ENCODE measurements around the gene GPR27. TPM values are rescaled to one million over a fixed set of nuclear protein-coding genes. Genes with fewer than 3 reads are reported as not detected.

The GPR27 gene
- total and polyA plus RNA-seq, 2 of the 8 experiments (the other 6 are each of a cell fraction or from before 2014, with no cell fraction given), result 11.3 to 12.5 TPM

DNA sequence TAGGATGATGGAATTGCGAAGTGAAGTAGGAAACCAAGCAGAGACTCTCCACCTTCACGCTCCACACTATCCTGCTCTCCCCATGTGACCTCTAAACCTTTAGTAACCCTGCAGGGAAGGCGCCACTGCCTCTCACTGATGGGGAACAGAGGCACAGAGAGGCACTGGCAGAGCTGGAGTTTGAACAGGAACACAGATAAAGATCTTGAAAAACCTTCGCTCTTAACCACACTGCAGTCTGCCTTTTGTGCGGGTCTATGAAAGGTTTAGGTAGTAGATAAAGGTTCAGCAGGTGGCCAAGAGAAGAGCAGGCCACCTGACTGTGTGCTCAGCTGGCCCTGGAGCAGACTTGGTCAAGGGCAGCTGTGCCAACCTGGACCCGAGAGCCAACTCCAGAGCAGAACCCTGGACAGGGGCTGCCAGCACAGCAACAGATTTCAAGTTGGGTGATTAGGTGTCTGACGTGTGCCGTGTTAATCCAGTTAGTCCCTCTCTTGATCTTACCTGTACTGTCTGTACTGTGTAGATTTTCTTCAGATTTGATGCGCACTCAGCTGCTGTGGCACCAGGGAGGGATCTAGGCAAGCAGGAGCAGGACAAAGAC, 43.6 kb upstream of the GPR27 start:
- no peak overlapping the region for H4K8ac ChIP-seq (ENCODE audit: extremely low read depth, insufficient read depth, low read length)
- no peak overlapping the region for H3K9ac ChIP-seq (replicated peaks in 1 of 4; ENCODE audit: extremely low read depth in 1 of 4, low read depth in 3 of 4, low read length in 3 of 4)
- H3K79me2 ChIP-seq (ENCODE audit: control insufficient read depth in 1 of 2, insufficient read depth in 2 of 2, low read length in 2 of 2), result no peaks in the 10 kb centered on the region
- no peak overlapping the region for H3K14ac ChIP-seq (ENCODE audit: insufficient read length)
- H3K36me3 ChIP-seq (ENCODE audit: control insufficient read depth in 2 of 4, insufficient read depth in 4 of 4, low read length in 3 of 4), result no peaks in the 10 kb centered on the region
- H4K20me1 ChIP-seq (replicated peaks in 1 of 2; ENCODE audit: control insufficient read depth in 1 of 2, insufficient read depth in 2 of 2, low read length in 2 of 2), result no peaks in the 10 kb centered on the region
- H2BK20ac ChIP-seq (ENCODE audit: low read length), result no peak overlapping the region
- no peaks in the 10 kb centered on the region for H3K23me2 ChIP-seq (ENCODE audit: low read depth, low read length)
- H3K27ac ChIP-seq (ENCODE audit: low read depth, low read length), result no peak overlapping the region
- ChIA-PET CTCF (ENCODE audit: partially characterized antibody) (interaction anchor here (0.7 to 7.3 kb wide), 8 partner anchors 13 to 555 kb away, joined by 3 to 66 read pairs (median 8); partner anchors contain the start of gene EIF4E3), POLR2A (ENCODE audit: partially characterized antibody) (no interaction called here)
- H2AFZ ChIP-seq (ENCODE audit: low read length), result no peak overlapping the region
- H3K4me1 ChIP-seq (replicated peaks in 1 of 4; ENCODE audit: control insufficient read depth in 3 of 4, insufficient read depth in 4 of 4, low read length in 3 of 4), result no peaks in the 10 kb centered on the region
- no peak overlapping the region for H2BK5ac ChIP-seq (ENCODE audit: low read depth, low read length)
- H3K4me3 ChIP-seq (ENCODE audit: extremely low read depth in 1 of 4, insufficient read depth in 2 of 4, low read depth in 3 of 4, low read length in 4 of 4), result no peak overlapping the region
- no peak overlapping the region for H2BK120ac ChIP-seq (replicated peaks; ENCODE audit: low read depth, low read length)
- FAIRE-seq (no peak), DNase-seq (ENCODE audit: low read depth in 1 of 2, low spot score in 2 of 2) (no peak)
- H3K4me2 ChIP-seq (ENCODE audit: insufficient read depth in 1 of 2, low read depth in 2 of 2, low read length in 2 of 2), result no peak overlapping the region
- H2BK12ac ChIP-seq (ENCODE audit: low read depth, low read length), result no peak overlapping the region
- H2BK15ac ChIP-seq (ENCODE audit: low read length), result no peak overlapping the region
- no peaks in the 10 kb centered on the region for H3K27me3 ChIP-seq (replicated peaks in 1 of 4; ENCODE audit: control insufficient read depth in 3 of 4, extremely low read depth in 1 of 4, insufficient read depth in 3 of 4, low read length in 3 of 4)
- no peak overlapping the region for H2AK5ac ChIP-seq (ENCODE audit: low read depth, low read length)
- no peak overlapping the region for H3K23ac ChIP-seq (ENCODE audit: insufficient read length)
- 91% methylated on average over 9 of the region's 9 CpGs; no CpG with 5 or more reads in 1 of the 2 experiments for WGBS, 2 experiments (ENCODE audit: extremely low coverage in 1 of 2, insufficient coverage in 1 of 2, insufficient read length in 1 of 2, insufficient replicate concordance in 2 of 2, low coverage in 1 of 2, low lambda C conversion rate in 2 of 2, missing lambda C conversion rate in 1 of 2)
- H3K56ac ChIP-seq (replicated peaks; ENCODE audit: insufficient read length, low read depth, low read length), result no peak overlapping the region
- no peak overlapping the region for H4K91ac ChIP-seq (replicated peaks; ENCODE audit: insufficient read length, low read length)
- H3K18ac ChIP-seq (ENCODE audit: extremely low read depth, low read length), result no peak overlapping the region
- H3K9me3 ChIP-seq (ENCODE audit: insufficient read depth in 2 of 2, low read depth in 1 of 2, low read length in 1 of 2), result no peaks in the 10 kb centered on the region
- H4K5ac ChIP-seq (ENCODE audit: insufficient read length, low read depth, low read length), result no peak overlapping the region
- H3K4ac ChIP-seq (replicated peaks; ENCODE audit: insufficient read length, low read depth, low read length), result no peak overlapping the region
- 0 out of 2 replicates have a peak, but pooled peaks cover 2% of the 10 kb centered on the region for H3K79me1 ChIP-seq (ENCODE audit: low read depth, low read length)

All from H1 (cell line).